ES-I3 (cell line): ENCODE results near the gene CAMTA1.

Experiments
- H3K36me3 ChIP-seq: 2 replicates; pipeline ENCODE4 v1.6.1; 2013; ENCODE audit warnings: mild to moderate bottlenecking, low read length, control low read depth, moderate library complexity; ENCODE audit not compliant: insufficient read depth
- H3K4me1 ChIP-seq: 2 replicates; pipeline ENCODE4 v1.6.1; 2013; ENCODE audit warnings: mild to moderate bottlenecking, control low read depth, low read length; ENCODE audit not compliant: insufficient read depth
- H3K9ac ChIP-seq: 2 replicates; pipeline ENCODE4 v1.6.1; 2013; ENCODE audit warnings: low read depth, mild to moderate bottlenecking, low read length, moderate library complexity
- H3K9me3 ChIP-seq: 2 replicates; pipeline ENCODE4 v1.6.1; 2013; ENCODE audit warnings: mild to moderate bottlenecking, low read length, moderate library complexity; ENCODE audit not compliant: control insufficient read depth, insufficient read depth

CAMTA1 gene

GRCh38 chr1:7623842-7624241 is 838.6 kb downstream of the CAMTA1 start:
- H3K4me1 ChIP-seq: no peaks in the 10 kb centered on the region
- no peaks in the 10 kb centered on the region for H3K36me3 ChIP-seq
- H3K9ac ChIP-seq: no peak overlapping the region
- H3K9me3 ChIP-seq: no peaks in the 10 kb centered on the region

DNA sequence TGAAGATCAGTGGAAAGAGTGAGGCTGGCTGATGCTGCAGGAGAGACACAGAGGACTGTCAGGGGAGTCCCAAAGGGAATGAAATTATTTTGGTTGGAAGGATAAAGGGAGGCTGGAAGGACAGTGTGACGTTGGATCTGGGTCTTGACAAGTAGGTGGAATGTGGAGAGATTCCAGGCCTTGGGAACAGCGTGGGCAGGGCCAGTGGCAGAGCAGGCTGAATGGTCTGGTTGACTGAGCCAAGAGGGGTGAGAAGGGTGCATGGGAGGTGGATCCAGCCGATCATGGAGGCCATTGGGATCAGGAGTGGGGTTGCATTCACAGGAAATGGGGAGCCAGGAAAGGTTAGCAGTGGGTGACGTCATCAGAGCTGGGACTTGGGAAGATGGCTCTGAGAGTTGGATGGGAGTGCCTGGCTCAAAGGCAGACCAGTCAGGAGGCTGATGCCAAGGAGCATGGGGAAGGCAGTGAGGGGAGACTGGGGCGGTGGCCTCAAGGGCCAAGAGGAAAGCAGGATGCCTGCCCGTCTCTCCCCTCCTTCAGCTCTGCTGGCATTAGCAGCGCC is 839.6 kb downstream of the CAMTA1 start:
- H3K9me3 ChIP-seq: no peaks in the 10 kb centered on the region
- no peaks in the 10 kb centered on the region for H3K4me1 ChIP-seq
- no peak overlapping the region for H3K9ac ChIP-seq
- no peaks in the 10 kb centered on the region for H3K36me3 ChIP-seq

DNA sequence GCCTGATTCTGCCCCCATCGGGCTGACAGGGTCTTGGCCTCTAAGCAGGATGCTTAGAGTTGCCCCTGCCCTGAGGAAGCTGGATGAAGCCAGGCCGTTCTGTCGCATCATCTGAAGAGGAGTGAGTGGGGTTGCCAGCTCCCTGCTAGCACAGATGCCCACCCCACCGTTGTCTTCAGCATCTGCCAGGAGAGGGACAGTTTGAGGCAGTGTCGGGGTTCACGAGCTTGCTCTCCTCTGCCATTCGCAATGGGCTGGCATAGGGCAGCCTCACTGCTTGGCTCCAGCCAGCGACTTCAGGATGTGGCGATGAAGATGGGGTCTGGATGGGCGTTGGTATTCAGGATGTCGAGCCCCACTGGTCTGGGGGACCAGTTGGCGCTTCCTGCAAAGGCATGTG is 840.1 kb downstream of the CAMTA1 start:
- H3K9me3 ChIP-seq: no peaks in the 10 kb centered on the region
- no peaks in the 10 kb centered on the region for H3K36me3 ChIP-seq
- H3K4me1 ChIP-seq: no peaks in the 10 kb centered on the region
- no peak overlapping the region for H3K9ac ChIP-seq

DNA sequence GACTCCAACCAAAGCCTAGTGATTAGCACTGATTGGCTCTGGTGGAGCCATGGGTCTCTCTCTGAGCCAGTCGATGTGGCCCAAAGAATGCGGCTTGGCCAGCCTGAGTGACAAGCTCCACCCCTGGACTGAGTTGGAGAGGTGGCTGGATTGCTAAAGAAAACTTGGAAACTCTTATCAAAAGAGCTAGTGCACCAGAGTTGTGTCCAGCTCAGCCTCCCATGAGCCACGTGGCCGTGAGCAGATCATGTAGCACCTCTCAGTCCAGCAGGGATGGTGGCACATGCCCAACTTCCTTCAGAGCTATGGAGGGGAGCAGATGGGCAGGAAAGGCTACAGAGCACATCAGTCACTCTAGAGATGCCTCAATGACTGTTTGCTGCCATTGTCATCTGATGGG is 843.0 kb downstream of the CAMTA1 start:
- Histone ChIP-seq H3K36me3 (no peaks in the 10 kb centered on the region), H3K9me3 (no peaks in the 10 kb centered on the region), H3K4me1 (no peaks in the 10 kb centered on the region), H3K9ac (no peak overlapping the region)

DNA sequence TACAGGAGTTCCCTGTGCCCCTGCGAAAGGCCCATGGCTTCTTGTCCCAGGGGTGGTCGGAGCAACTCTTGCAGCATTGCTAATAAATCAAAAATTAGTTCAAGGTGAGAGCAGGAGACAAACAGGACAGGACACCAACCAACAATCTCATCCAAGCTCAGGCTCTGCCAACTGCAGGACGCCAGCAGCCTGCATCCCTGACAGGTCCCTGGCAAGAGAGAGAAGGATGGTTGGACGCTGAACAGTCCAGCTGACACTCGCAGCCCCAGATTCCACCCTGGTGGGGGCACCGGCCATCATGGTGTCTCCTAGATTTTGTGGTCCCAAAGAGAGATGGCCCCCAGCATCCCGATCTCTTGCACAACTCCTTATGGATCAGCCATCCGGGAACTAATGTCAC is 843.8 kb downstream of the CAMTA1 start:
- no peaks in the 10 kb centered on the region for H3K36me3 ChIP-seq
- H3K9me3 ChIP-seq: no peaks in the 10 kb centered on the region

GRCh38 chr1:7629465-7630195 is 844.4 kb downstream of the CAMTA1 start:
- H3K9me3 ChIP-seq: no peaks in the 10 kb centered on the region
- no peaks in the 10 kb centered on the region for H3K4me1 ChIP-seq
- H3K9ac ChIP-seq: no peak overlapping the region
- H3K36me3 ChIP-seq: no peaks in the 10 kb centered on the region

More for the DNA sequence above, 843.8 kb downstream of the CAMTA1 start:
- no peak overlapping the region for H3K9ac ChIP-seq
- H3K4me1 ChIP-seq: no peaks in the 10 kb centered on the region

DNA sequence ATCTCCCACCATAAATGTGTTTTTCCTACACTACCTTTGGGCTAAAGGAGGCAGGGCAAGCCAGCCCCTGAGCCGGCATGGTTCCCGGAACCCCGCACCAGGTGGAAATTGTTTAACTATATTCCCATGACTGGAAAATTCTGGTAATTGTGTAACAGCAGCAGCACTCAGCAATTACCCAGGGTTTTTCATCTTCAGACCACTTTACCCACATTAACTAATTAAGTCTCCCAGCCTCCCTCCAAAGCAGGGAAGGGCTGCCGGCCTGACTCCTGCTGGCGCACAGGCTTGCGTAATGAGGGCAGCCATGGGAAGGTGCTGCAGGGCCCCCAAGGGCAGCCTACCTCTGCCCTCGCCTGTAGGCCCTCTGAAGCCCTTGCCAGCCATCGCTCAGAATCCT is 845.1 kb downstream of the CAMTA1 start:
- no peaks in the 10 kb centered on the region for H3K9me3 ChIP-seq
- H3K4me1 ChIP-seq: no peaks in the 10 kb centered on the region
- no peak overlapping the region for H3K9ac ChIP-seq
- no peaks in the 10 kb centered on the region for H3K36me3 ChIP-seq

GRCh38 chr1:7632176-7632575 is 846.9 kb downstream of the CAMTA1 start:
- no peaks in the 10 kb centered on the region for H3K9me3 ChIP-seq
- H3K9ac ChIP-seq: no peak overlapping the region
- no peaks in the 10 kb centered on the region for H3K36me3 ChIP-seq
- H3K4me1 ChIP-seq: no peaks in the 10 kb centered on the region

GRCh38 chr1:7632681-7633080 is 847.4 kb downstream of the CAMTA1 start:
- H3K9ac ChIP-seq: no peak overlapping the region
- no peaks in the 10 kb centered on the region for H3K9me3 ChIP-seq
- no peaks in the 10 kb centered on the region for H3K36me3 ChIP-seq
- H3K4me1 ChIP-seq: no peaks in the 10 kb centered on the region

DNA sequence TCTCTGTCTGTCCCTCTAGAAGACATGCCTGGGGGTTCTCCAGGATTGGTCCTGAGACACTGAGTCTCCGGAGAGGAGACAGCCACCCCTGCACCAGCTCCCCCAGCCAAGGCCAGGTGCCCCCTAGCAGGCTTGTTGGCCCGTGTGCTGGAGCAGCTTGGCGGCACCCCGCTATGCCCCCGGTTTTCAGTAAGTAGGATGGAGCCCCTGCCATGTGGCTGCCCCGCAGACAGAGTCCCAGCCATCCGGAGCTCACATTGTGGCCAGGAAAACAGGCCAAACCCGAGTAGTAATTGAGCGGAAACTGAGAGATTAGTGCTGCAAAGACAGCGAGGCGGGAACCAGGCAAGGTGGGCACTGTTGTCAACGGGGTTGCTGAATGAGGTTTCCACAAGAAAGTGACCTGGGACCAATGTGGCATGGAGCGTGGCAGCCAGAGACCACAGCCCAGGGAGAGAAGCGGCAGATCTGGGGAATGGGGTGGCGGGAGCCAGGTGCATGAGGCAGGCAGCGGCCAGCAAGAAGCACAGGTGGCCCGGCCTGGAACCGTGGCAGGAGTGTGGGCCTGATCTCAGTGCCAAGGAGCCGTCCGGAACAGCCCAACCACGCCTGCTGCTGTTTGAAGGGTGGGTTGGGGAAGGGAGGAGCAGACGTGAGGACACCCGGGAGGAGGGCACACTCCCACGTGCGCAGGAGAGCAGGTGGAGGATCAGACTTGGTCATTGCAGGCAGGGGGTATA is 848.4 kb downstream of the CAMTA1 start:
- no peaks in the 10 kb centered on the region for H3K9me3 ChIP-seq
- no peak overlapping the region for H3K9ac ChIP-seq
- no peaks in the 10 kb centered on the region for H3K4me1 ChIP-seq
- no peaks in the 10 kb centered on the region for H3K36me3 ChIP-seq

- Histone ChIP-seq H3K9ac (no peak overlapping the region), H3K9me3 (no peaks in the 10 kb centered on the region), H3K4me1 (no peaks in the 10 kb centered on the region), H3K36me3 (no peaks in the 10 kb centered on the region)
Measured at GRCh38 chr1:7634546-7635240, 849.4 kb downstream of the CAMTA1 start.

DNA sequence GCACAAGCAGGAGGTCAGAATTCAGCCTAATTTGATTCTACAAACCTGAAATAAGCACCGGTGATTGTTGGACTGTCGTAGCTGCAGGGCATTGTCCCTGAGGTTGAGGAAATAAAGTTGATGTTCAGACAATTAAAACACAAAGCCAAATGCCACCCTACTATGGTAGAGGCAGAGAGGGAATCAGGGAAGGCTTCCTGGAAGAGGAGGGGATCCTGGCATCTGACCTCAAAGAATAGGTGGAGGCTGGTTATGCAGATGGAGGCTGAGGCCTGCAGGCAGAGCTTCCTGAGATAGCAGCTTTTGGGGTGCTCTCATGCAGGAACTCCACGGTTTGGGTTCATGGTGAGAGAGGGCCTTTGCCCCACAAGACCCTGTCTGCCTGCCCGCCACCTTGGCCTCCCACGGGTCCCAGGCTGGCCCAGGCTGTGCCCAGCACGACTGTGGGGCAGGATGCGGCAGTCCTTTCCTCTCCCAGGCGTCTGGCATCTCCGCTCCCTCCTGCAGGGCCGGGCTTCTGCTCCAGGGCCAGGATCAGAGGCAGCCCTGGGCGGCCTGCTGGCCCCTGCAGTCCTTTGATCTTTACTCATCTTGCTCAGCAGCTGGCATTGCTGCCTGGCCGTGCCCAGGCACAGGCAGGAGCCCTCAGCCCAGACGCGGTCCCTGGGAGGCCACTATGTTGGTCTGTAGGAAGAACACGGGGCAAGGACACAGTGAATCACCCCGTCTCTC is 851.7 kb downstream of the CAMTA1 start:
- Histone ChIP-seq H3K36me3 (no peaks in the 10 kb centered on the region), H3K9me3 (no peaks in the 10 kb centered on the region), H3K4me1 (no peaks in the 10 kb centered on the region)

DNA sequence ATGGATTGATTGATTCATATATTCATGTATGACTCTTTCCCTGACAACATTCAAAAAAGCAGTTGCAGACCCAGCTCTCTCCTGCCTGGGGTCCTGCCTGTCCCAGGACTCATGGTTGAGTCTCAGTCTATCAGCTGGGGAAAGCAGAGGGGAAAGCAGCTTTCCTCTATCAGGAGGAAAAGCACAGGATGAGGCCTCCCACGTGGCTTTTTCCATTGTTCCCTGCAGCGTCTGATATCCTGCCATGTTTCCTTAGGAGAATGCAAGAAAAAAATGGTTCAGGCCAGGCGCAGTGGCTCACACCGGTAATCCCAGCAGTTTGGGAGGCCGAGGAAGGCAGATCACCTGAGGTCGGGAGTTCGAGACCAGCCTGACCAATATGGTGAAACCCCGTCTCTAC is 852.8 kb downstream of the CAMTA1 start:
- Histone ChIP-seq H3K4me1 (peaks cover under 1% of the 10 kb centered on the region; the same call in 1 of the 2 replicates), H3K36me3 (no peaks in the 10 kb centered on the region), H3K9me3 (no peaks in the 10 kb centered on the region), H3K9ac (no peak overlapping the region)

More for the DNA sequence above, 851.7 kb downstream of the CAMTA1 start:
- H3K9ac ChIP-seq: no peak overlapping the region
